ENCODE data around the gene ADGRA3. TPM values are rescaled to one million over a fixed set of nuclear protein-coding genes. Genes with fewer than 3 reads are reported as not detected.

ADGRA3 gene
- polyA plus RNA-seq, 1 experiment: 10.6 TPM

GRCh38 chr4:22339491-22339890, 176.4 kb downstream of the ADGRA3 start:
- POLR2A ChIA-PET: no interaction called here
- H3K27me3 ChIP-seq (ENCODE audit: control insufficient read depth, insufficient read depth, low read length): no peaks in the 10 kb centered on the region
- H3K4me3 ChIP-seq (ENCODE audit: low read depth, low read length): no peak overlapping the region
- no peaks in the 10 kb centered on the region for H3K36me3 ChIP-seq (ENCODE audit: control insufficient read depth, insufficient read depth, low read length)
- no peak for TF ChIP-seq CTCF (IDR thresholded peaks at IDR 0.05; ENCODE audit: insufficient read depth, low read depth, low read length)
- DNase-seq (ENCODE audit: low read depth): no peak
- CTCF ChIA-PET: no interaction called here

- no peak for TF ChIP-seq CTCF (IDR thresholded peaks at IDR 0.05; ENCODE audit: insufficient read depth, low read depth, low read length)
- Histone ChIP-seq H3K36me3 (ENCODE audit: control insufficient read depth, insufficient read depth, low read length) (no peaks in the 10 kb centered on the region), H3K27me3 (ENCODE audit: control insufficient read depth, insufficient read depth, low read length) (no peaks in the 10 kb centered on the region), H3K4me3 (ENCODE audit: low read depth, low read length) (no peak overlapping the region)
- CTCF ChIA-PET: interaction anchor here (0.8 kb wide), 1 partner anchor 18 kb away, joined by 3 read pairs; no protein-coding TSS in a partner anchor
- no peak for DNase-seq (ENCODE audit: low read depth)
- POLR2A ChIA-PET: no interaction called here
Observed at GRCh38 chr4:22338796-22339195, 177.1 kb downstream of the ADGRA3 start.

Other genes with a start within 250 kb of the ADGRA3 start
- gene GBA3, start 176.9 kb upstream of the ADGRA3 start, polyA plus RNA-seq (2011; rRNA removed): not detected in 2 replicates

Measured in BJ (cell line).